GM23338 (cell line): ENCODE data around the gene HIVEP2. TPM values are rescaled to one million over a fixed set of nuclear protein-coding genes. Genes with fewer than 3 reads are reported as not detected.

Source experiments
- polyA plus RNA-seq: library from polyadenylated mRNA; unstranded; fragments of >200 nt; fragmentation: Nextera tagmentation; extraction: Ambion mirVana; gene quantifications from 2 replicates; pipeline ENCODE4 v1.2.1, GENCODE V29; 2016
- total RNA-seq: library from RNA; depleted of rRNA; stranded (reverse); fragments of >200 nt; shearing (Covaris generic); gene quantifications from 2 replicates; pipeline ENCODE4 v1.2.3, GENCODE V29; 2014; rRNA removed

Gene HIVEP2
- total and polyA plus RNA-seq, 2 experiments from 2014 or later: 1.5 to 7.4 TPM

Other genes with a start within 250 kb of the HIVEP2 start
- 65.2 and 68.7 TPM in 2 replicates for gene AIG1, start 115.7 kb upstream of the HIVEP2 start, total RNA-seq
- 84.7 and 88.4 TPM in 2 replicates for gene AIG1, start 115.7 kb upstream of the HIVEP2 start, polyA plus RNA-seq